K562 (cell line): ENCODE data around the gene AGMO.

ENCODE experiments used
- KLF10 ChIP-seq: fragments of 250-450 bp; sonication (Bioruptor Pico); IDR thresholded peaks from 2 replicates; pipeline ENCODE4 v1.6.1; 2021; ENCODE audit warnings: matching md5 sums
- SIN3A ChIP-seq, 2 experiments: fragments of 150-350 bp in 1 of 2; IDR thresholded peaks; 2 replicates each; pipeline ENCODE4 v1.6.1; 2011 to 2016; ENCODE audit warnings: borderline replicate concordance in 2 of 2, low read depth in 2 of 2, low read length in 2 of 2, mild to moderate bottlenecking in 2 of 2, moderate library complexity in 2 of 2; ENCODE audit not compliant: control insufficient read depth in 1 of 2
- ZNF778 ChIP-seq: fragments of 450-650 bp; formaldehyde crosslinking; IDR thresholded peaks from 2 replicates; pipeline ENCODE4 v1.4.0; 2020; ENCODE audit warnings: mild to moderate bottlenecking, moderate library complexity
- TF ChIP-seq, protein P1 (sequence below): sonication (generic); formaldehyde crosslinking; IDR thresholded peaks from 2 replicates; pipeline ENCODE4 v1.5.0; 2020; ENCODE audit warnings: missing genetic modification reagents

DNA sequence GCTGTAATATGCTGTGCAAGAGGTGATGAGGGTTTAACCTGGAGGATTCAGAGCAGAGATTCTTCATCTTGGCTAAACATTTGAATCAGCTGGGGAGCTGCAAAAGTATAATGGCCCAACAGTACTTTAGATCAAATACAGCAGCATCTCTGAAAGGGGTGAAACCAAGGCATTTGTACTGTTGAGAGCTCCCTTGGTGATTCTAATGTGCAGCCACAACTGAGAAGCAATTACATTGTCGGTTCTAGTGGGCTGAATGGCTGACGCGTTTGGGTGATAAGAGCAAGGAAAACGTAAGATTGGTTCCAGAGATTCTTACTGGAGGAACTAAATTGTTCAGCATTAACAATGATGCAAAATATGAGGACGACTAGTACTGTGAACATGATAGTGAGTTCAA is 269.7 kb downstream of the AGMO start:
- TF ChIP-seq, protein P1, sequence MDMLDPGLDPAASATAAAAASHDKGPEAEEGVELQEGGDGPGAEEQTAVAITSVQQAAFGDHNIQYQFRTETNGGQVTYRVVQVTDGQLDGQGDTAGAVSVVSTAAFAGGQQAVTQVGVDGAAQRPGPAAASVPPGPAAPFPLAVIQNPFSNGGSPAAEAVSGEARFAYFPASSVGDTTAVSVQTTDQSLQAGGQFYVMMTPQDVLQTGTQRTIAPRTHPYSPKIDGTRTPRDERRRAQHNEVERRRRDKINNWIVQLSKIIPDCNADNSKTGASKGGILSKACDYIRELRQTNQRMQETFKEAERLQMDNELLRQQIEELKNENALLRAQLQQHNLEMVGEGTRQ (CRISPR knock-in tag): no peak
- TF ChIP-seq ZNF778 (CRISPR knock-in tag) (no peak), SIN3A (IDR thresholded peaks at IDR 0.05; ENCODE audit: borderline replicate concordance in 2 of 2, control insufficient read depth in 1 of 2, low read depth in 2 of 2, low read length in 2 of 2) (no peak), KLF10 (no peak)
